ENCODE data around the gene FAM20C.

The FAM20C gene

DNA sequence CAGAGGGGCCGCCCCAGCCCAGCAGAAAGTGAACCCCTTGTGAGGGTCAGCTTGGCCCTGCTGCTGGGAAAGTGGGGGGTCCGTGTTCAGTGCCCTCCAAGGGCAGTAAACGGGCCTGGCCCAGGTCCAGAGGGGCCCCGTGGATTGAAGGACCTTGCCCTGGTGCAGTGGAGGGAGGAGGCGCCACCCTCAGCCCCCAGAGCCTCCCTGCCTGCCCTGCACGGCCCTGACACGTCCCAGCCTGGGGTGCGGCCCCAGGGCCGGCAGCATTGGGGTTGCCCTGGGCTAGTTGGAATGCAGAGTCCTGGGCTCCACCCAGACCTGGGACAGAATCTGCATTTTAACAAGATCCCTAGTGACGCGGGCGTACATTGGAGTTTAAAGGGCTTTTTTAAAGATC lies 54.8 kb downstream of the FAM20C start:
- no peak for TF ChIP-seq ZNF274 (IDR thresholded peaks at IDR 0.05; ENCODE audit: low read depth, low read length)
- H3K4me3 ChIP-seq (ENCODE audit: low read length), result no peak overlapping the region

DNA sequence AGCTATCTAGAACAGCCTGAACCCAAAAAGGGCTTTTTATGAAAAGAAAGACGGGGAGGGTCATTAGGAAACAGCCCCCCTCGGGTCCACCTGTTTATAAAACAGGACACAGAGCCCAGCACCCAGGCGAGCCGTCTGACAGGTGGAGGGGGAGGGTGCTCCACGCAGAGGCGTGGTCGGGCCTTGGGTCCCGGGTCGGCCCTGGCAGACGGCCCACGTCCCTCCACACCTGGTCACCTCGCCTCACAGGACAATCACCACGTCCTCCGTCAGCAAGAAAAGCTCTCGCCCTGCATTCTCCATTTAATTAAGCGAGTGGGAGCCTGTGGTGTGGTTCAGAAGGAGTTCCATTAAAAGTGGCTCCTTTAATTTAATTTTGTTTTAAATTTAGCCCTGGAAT lies 55.3 kb downstream of the FAM20C start:
- no peak for TF ChIP-seq ZNF274 (IDR thresholded peaks at IDR 0.05; ENCODE audit: low read depth, low read length)
- H3K4me3 ChIP-seq (ENCODE audit: low read length), result no peak overlapping the region

DNA sequence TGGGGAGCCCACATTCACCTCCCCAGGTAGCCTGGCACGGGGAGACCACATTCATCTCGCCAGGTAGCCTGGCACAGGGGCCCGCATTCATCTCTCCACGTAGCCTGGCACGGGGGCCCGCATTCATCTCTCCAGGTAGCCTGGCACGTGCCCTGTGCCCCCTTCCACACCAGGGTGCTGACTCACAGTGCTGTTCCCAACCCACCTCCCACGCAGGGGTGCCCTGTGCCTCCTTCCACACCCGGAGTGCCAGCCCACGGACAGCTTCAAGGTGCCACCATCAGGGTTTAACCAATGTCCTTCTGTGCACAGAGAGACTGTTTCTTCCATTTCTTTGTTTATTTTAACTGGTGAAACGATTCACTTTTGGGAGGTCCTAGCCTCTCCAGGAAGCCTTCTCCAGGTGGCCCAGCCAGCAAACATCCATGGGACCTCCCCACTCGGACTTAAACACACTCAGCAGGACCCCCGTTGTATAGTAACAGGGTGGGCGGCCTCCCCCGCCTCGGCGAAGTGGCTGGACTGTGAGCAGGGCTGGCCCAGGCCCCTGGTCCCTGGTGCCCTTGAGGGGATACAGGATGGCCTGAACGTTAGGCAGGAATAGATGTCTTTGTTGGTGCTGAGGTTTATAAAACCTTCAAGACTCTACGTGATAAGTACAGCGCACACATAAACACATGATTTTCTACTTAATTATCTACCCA lies 56.5 kb downstream of the FAM20C start:
- no peak overlapping the region for H3K4me3 ChIP-seq (ENCODE audit: low read length)
- no peak for TF ChIP-seq ZNF274 (IDR thresholded peaks at IDR 0.05; ENCODE audit: low read depth, low read length)

DNA sequence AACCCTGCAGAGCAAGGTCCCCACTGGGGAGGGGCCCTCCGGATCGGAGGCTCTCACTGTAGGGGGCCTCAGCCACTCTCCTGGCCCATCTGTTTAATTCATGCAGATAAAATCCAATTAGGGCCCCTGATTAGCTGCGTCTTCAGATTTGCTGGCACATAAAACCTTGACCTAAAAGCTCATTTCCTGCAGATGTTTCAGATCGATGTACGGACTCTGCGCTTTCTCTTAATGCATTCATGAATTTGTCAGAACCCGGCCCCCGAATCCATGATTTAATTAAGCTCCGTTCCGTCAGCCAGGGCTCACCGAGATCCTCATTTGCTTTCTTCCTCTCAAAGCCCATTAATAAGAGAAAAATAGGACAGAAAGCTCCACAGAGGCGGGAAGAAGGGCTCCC lies 57.6 kb downstream of the FAM20C start:
- no peak overlapping the region for H3K4me3 ChIP-seq (ENCODE audit: low read length)
- no peak for TF ChIP-seq ZNF274 (IDR thresholded peaks at IDR 0.05; ENCODE audit: low read depth, low read length)

DNA sequence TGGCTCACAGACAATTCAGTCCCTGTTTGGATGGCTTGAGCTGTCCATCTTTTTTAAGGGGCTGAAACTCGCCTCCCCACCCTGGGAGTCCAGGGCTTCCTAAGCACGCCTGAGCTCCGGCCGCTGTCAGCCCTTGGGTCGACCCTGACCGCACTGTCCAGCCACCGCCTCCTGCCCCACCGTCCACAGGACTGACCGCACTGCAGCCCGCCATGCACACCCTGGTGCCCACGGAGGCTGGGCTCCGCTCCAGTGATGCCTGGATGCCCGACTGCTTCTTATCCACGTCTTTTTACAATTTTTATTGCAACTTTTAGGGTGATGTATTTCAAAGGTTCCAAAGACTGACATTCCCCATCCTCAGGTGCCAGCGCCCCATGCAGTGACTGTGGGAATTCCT lies 58.2 kb downstream of the FAM20C start:
- no peak for TF ChIP-seq ZNF274 (IDR thresholded peaks at IDR 0.05; ENCODE audit: low read depth, low read length)

DNA sequence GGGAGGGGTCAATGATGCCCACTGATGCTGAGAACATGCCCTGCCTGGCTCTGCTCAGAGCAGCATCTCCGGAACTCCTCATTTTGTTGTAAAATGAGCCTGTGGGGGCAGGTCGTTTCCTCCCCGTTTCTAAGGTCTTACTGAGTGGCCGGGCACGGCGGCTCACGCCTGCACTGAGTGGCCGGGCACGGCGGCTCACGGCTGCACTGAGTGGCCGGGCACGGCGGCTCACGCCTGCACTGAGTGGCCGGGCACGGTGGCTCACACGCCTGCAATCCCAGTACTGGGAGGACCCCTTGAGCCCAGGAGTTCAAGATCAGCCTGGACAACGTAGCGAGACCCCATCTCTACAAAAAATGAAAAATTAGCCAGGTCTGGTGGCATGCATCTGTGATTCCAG lies 58.6 kb downstream of the FAM20C start:
- TF ChIP-seq ZNF274 (IDR thresholded peaks at IDR 0.05; ENCODE audit: low read depth, low read length), result no peak
- H3K4me3 ChIP-seq (ENCODE audit: low read length), result no peak overlapping the region

More for the DNA sequence above, 58.2 kb downstream of the FAM20C start:
- H3K4me3 ChIP-seq (ENCODE audit: low read length), result no peak overlapping the region

DNA sequence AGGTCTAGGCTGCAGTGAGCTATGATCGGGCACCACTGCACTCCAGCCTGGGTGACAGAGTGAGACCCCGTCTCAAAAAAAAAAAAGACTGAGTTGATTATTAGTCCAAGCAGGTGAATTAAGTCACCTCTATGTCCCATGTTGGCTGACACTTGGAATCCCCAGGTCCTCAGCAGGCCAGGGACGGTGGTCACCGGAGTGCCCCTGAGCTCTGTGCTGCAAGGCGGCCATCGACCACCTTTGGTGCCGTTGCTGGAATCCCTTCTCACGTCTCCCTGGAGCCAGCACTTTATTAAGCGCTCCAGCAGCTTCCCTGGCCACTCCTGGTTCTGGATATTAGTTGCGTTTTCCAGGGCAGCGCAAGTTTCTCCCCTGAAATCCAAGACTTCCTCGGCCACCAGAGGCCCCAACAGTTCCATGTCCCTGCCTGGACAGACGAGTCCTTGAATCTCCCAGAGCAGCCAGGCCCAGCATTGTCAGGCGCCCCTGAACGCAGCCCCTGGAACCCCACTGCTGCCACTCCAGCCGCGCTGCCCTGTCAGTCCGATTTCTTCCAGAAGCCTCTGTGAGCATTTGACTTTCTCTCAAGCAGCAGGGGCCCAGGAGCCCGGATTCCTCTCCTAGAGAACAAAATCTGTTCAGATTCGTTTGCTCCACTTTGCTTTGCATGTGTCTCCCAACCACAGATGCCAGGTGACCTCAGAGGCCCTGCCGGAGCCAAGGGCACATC lies 59.2 kb downstream of the FAM20C start:
- no peak overlapping the region for H3K4me3 ChIP-seq (ENCODE audit: low read length)
- no peak for TF ChIP-seq ZNF274 (IDR thresholded peaks at IDR 0.05; ENCODE audit: low read depth, low read length)

DNA sequence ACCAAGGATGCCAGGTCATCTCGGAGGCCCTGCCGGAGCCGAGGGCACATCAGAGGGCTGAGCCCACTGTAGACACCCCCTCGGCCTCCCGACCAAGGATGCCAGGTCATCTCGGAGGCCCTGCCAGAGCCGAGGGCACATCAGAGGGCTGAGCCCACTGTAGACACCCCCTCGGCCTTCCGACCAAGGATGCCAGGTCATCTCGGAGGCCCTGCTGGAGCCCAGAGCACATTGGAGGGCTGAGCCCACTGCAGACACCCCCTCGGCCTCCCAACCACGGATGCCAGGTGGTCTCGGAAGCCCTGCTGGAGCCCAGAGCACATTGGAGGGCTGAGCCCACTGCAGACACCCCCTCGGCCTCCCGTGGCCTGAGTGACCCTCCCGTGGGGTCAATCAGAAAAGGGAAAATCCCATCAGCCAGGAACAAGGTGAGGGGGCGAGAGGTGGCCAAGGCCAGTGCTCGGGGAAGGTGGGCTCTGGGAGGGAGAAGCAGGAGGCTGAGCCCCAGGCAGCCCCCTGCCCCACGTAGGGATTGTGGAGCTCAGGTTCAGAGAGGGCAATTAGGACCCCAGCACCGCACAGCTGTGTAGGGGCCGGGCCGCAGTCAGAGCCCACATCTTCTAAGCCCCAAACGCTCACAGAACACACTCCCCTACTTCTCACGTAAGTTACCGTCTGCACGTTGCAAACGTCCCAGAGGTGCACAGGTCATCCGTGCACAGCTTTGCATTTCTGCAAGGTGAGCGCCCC lies 60.0 kb downstream of the FAM20C start:
- no peak for TF ChIP-seq ZNF274 (IDR thresholded peaks at IDR 0.05; ENCODE audit: low read depth, low read length)
- no peak overlapping the region for H3K4me3 ChIP-seq (ENCODE audit: low read length)

DNA sequence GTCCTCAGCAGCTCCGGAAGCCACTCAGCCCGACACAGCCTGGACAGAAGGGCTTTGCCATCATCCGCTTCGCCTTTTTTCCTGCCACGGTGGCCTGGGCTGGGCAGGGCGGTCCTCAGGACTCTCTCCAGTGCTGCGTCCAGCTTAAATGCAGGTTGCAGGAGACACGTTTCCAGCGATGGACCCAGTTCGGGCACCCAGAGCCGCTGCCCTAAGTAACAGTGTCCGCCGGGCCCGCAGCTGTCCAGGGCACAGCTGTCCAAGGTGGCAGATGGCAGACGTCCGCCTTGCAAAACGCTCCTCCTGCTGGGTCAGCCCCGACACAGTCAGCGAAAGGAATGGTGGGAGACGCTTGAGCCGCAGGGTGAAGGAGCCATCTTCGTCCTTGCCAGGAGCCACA lies 60.6 kb downstream of the FAM20C start:
- no peak for TF ChIP-seq ZNF274 (IDR thresholded peaks at IDR 0.05; ENCODE audit: low read depth, low read length)
- no peak overlapping the region for H3K4me3 ChIP-seq (ENCODE audit: low read length)

DNA sequence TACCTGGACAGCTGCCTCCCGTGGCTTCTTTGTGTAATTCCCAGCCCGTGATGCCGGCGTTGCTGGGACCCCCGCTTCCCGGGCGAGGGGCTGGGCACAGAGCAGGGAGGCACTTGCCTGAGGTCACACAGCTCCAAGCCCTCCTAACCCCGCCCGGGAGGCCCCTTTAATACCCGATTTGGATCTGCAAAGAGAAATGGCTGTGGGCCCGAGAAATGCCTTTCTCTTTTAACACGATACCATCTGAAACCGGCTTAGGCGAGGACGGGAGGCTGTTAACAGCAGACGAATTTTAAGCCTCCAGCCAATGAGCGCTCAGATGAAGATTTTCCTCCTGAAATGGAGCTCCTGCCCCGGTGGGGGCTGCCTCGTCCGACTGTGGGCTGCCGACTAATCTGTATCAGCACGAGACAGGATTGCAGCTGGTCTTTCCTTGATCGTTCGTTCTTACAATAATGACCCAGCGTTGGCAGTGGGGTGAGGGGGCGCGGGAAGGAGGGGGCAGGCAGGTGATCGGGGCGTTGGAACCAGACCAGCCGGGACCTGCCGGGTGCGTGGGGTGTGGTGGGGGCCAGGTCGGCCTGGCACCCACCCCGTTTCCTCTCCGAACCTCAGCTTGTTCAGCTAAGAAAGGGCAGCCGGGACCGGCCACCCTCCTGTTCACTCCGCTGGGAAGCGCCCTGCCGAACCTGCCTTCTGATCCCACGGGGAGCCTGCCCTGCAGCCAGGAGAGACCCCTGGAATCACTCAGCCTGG lies 61.4 kb downstream of the FAM20C start:
- H3K4me3 ChIP-seq (ENCODE audit: low read length), result no peak overlapping the region
- no peak for TF ChIP-seq ZNF274 (IDR thresholded peaks at IDR 0.05; ENCODE audit: low read depth, low read length)

DNA sequence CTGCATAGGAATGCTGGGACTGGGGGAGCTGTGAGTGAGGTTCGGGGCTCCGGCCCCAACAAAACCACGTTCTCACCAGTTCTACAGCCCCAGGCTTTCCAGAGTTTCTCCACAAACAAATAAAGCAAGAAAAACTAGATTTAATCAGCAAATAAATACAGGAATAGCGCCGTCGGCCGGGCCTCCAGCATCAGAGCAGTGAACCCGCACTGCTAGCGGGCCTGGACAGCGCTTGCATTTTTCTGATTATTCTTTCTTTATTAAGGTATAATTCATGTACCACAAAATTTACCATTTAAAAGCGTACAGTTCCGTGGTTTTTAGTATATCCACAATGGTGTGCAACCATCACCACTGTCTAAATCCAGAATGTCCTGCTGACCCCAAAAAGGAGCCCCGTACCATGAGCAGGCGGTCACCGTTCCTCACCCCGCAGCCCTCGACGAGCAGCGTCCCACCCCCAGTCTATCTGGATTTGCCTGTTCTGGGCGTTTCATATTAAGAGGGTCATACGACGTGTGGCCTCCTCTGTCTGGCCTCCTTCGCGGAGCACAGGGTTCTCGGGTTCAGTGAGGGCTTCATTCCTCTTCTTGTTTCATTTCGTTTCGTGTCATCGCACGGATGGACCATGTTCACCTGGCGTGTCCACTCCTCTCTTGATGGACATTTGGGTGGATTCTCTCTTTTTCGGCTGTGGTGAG lies 62.1 kb downstream of the FAM20C start:
- no peak overlapping the region for H3K4me3 ChIP-seq (ENCODE audit: low read length)
- TF ChIP-seq ZNF274 (IDR thresholded peaks at IDR 0.05; ENCODE audit: low read depth, low read length), result no peak

DNA sequence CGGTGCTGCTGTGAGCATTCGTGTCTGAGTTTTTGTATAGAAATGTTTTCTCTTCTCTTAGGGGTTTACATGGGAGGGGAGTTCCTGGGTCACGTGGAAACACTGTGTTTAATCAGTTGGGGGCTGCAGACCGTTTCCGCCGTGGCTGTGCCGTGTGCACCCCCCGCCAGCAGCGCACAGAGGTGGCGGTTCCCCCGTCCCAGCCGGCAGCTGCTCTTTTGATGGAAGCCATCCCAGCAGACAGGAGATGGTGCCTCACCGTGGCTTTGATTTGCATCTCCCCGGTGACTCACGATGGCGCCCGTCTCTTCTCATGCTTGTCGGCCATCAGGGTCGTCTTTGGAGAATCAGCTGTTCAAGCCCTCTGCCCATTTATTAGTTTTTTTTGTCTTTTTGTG lies 62.7 kb downstream of the FAM20C start:
- no peak for TF ChIP-seq ZNF274 (IDR thresholded peaks at IDR 0.05; ENCODE audit: low read depth, low read length)

DNA sequence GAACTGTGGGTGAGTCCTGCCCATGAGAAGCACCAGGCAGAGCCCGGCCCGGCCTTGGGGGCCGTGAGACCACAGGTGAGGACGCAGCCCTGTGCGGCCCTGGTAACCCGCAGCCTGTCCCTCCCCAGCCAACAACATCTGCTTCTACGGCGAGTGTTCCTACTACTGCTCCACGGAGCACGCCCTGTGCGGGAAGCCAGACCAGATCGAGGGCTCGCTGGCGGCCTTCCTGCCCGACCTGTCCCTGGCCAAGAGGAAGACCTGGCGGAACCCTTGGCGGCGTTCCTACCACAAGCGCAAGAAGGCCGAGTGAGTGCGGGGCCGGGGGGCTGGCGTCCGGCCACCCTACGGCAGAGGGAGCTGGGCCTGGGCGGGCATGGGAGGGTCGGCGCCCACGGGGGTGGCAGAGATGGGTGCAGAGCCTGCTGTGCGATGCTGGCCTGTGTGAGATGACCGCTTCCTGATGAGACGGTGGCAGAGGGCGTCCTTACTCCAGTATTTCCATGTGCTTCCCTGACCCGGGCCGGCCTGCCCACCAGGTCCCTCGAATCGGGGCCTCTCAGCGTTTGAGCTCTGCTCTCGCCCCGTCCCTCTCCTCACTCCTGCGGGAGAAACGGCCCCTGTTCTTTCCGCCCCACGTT lies 63.5 kb downstream of the FAM20C start:
- no peak for TF ChIP-seq ZNF274 (IDR thresholded peaks at IDR 0.05; ENCODE audit: low read depth, low read length)
- H3K4me3 ChIP-seq (ENCODE audit: low read length), result no peak overlapping the region

More for the DNA sequence above, 62.7 kb downstream of the FAM20C start:
- H3K4me3 ChIP-seq (ENCODE audit: low read length), result no peak overlapping the region
